Activated T-cell treated with anti-CD3 and anti-CD28 coated beads for 1 hour (primary cell): ENCODE data around the gene ADAMTS5.

ENCODE experiments used
- DNase-seq: peaks from one replicate; pipeline ENCODE4 v3.0.0-alpha.2; 2020; ENCODE audit warnings: low read depth

ADAMTS5 gene

GRCh38 chr21:26948194-26948593 lies 18.7 kb downstream of the ADAMTS5 start:
- DNase-seq: no peak

- DNase-seq: no peak
Observed at GRCh38 chr21:26946744-26947446, 20.0 kb downstream of the ADAMTS5 start.

GRCh38 chr21:26945916-26946675 lies 20.8 kb downstream of the ADAMTS5 start:
- no peak for DNase-seq

- DNase-seq: no peak
Observed at GRCh38 chr21:26943921-26944320, 23.0 kb downstream of the ADAMTS5 start.

GRCh38 chr21:26941421-26941820 lies 25.5 kb downstream of the ADAMTS5 start:
- no peak for DNase-seq

GRCh38 chr21:26939601-26940111 lies 27.2 kb downstream of the ADAMTS5 start:
- DNase-seq: no peak

GRCh38 chr21:26936641-26937040 lies 30.2 kb downstream of the ADAMTS5 start:
- DNase-seq: no peak

- no peak for DNase-seq
Observed at GRCh38 chr21:26935977-26936376, 30.9 kb downstream of the ADAMTS5 start.

GRCh38 chr21:26934383-26934782 lies 32.5 kb downstream of the ADAMTS5 start:
- no peak for DNase-seq

- DNase-seq: no peak
Observed at GRCh38 chr21:26933448-26933847, 33.4 kb downstream of the ADAMTS5 start.

- no peak for DNase-seq
Observed at GRCh38 chr21:26925636-26926035, 41.3 kb downstream of the ADAMTS5 start.

- no peak for DNase-seq
Observed at GRCh38 chr21:26925122-26925521, 41.8 kb downstream of the ADAMTS5 start.

- DNase-seq: no peak
Observed at GRCh38 chr21:26923986-26924385, 42.9 kb downstream of the ADAMTS5 start.

GRCh38 chr21:26920055-26920454 lies 46.8 kb downstream of the ADAMTS5 start:
- no peak for DNase-seq

GRCh38 chr21:26918323-26919079 lies 48.4 kb downstream of the ADAMTS5 start:
- no peak for DNase-seq

GRCh38 chr21:26916799-26917198 lies 50.1 kb downstream of the ADAMTS5 start:
- DNase-seq: no peak

- DNase-seq: no peak
Observed at GRCh38 chr21:26914557-26914956, 52.3 kb downstream of the ADAMTS5 start.

GRCh38 chr21:26912466-26912865 lies 54.4 kb downstream of the ADAMTS5 start:
- DNase-seq: no peak

GRCh38 chr21:26909972-26910371 lies 56.9 kb downstream of the ADAMTS5 start:
- no peak for DNase-seq

GRCh38 chr21:26900980-26901379 lies 65.9 kb downstream of the ADAMTS5 start:
- DNase-seq: no peak

GRCh38 chr21:26892151-26892550 lies 74.7 kb downstream of the ADAMTS5 start:
- DNase-seq: no peak

- no peak for DNase-seq
Observed at GRCh38 chr21:26888931-26889330, 78.0 kb downstream of the ADAMTS5 start.

GRCh38 chr21:26888256-26888655 lies 78.6 kb downstream of the ADAMTS5 start:
- no peak for DNase-seq
